SIG-M5 treated with dmso at 0.1 percent for 504 hours (cell line): Measurements from ENCODE around the gene THRAP3.
A peak's percentile ranks its signal among the peaks of the same experiment; 100 is the strongest.

ENCODE experiments used
- DNase-seq: peaks from one replicate; lab custom pipeline; 2025; ENCODE audit not compliant: unreplicated experiment; lab: John Stamatoyannopoulos, UW

The THRAP3 gene

GRCh38 chr1:36322786-36323635 is 98.8 kb downstream of the THRAP3 start:
- DNase-seq = no peak

- DNase-seq = peak; percentile 44
Observed at GRCh38 chr1:36323636-36324352, 99.6 kb downstream of the THRAP3 start, which contains the start of gene EVA1B. EVA1B (minus strand) TSS chr1:36323645; CDS start chr1:36323037, 608 bp downstream.

- no peak for DNase-seq
Observed at GRCh38 chr1:36324353-36324703, 100.1 kb downstream of the THRAP3 start.

GRCh38 chr1:36326499-36326898 is 102.3 kb downstream of the THRAP3 start:
- DNase-seq = no peak

- no peak for DNase-seq
Observed at GRCh38 chr1:36327421-36328087, 103.3 kb downstream of the THRAP3 start.

GRCh38 chr1:36328088-36328480 is 103.8 kb downstream of the THRAP3 start:
- no peak for DNase-seq

GRCh38 chr1:36328713-36329112 is 104.5 kb downstream of the THRAP3 start:
- DNase-seq = no peak

- DNase-seq = no peak
Observed at GRCh38 chr1:36329817-36330216, 105.6 kb downstream of the THRAP3 start.

- no peak for DNase-seq
Observed at GRCh38 chr1:36330940-36331339, 106.7 kb downstream of the THRAP3 start.

GRCh38 chr1:36337830-36338229 is 113.6 kb downstream of the THRAP3 start:
- DNase-seq = no peak

- DNase-seq = no peak
Observed at GRCh38 chr1:36339215-36339614, 115.0 kb downstream of the THRAP3 start.

GRCh38 chr1:36339615-36340014 is 115.4 kb downstream of the THRAP3 start:
- DNase-seq = no peak

GRCh38 chr1:36341626-36342320 is 117.5 kb downstream of the THRAP3 start:
- no peak for DNase-seq

GRCh38 chr1:36342426-36343185 is 118.4 kb downstream of the THRAP3 start:
- DNase-seq = no peak

- no peak for DNase-seq
Observed at GRCh38 chr1:36343651-36344394, 119.6 kb downstream of the THRAP3 start.

GRCh38 chr1:36344395-36344680 is 120.1 kb downstream of the THRAP3 start:
- no peak for DNase-seq

- DNase-seq = no peak
Observed at GRCh38 chr1:36345353-36345752, 121.1 kb downstream of the THRAP3 start.

GRCh38 chr1:36346741-36347370 is 122.6 kb downstream of the THRAP3 start:
- no peak for DNase-seq

- DNase-seq = peak; percentile 60
Observed at GRCh38 chr1:36349241-36349671, 125.0 kb downstream of the THRAP3 start.
